ENCODE results near the gene SMAD5.
A peak's percentile ranks its signal among the peaks of the same experiment; 100 is the strongest.

Gene SMAD5

DNA sequence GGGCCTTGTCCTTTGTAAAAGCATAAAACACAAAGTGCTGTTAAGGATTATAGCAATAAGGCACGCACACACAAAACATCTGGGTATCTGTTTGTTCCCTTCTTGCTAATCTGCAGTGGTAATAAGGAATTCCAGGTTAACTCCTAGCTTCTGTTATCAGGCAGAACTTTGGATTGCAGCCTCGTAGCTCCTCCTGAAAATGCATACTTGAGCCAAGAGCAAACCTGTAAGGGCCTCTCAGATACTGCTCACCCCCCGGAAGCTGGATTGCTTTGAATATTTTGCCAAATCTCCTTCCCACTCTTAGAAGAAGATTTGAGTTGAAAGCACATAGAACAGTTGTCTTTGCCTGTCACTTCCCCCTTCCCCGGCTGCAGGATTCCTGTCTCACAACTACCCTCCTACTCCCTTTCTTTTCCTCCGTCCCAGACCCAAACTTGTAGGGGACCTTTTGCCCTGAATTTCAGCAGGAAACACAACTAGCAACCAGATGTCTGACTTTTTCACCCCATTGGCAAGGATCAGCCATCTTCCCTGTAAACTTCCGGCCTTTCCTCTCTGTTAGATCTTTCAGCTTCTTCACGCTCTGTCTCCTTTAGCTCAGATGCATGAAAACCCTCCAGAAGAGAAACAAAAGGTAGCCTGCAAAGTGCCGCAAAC lies 28.2 kb upstream of the SMAD5 start:
- TF ChIP-seq POLR2A (IDR thresholded peaks at IDR 0.05; ENCODE audit: low read depth, low read length): no peak
- FAIRE-seq (no peak), DNase-seq (ENCODE audit: insufficient read length, low spot score) (no peak)

DNA sequence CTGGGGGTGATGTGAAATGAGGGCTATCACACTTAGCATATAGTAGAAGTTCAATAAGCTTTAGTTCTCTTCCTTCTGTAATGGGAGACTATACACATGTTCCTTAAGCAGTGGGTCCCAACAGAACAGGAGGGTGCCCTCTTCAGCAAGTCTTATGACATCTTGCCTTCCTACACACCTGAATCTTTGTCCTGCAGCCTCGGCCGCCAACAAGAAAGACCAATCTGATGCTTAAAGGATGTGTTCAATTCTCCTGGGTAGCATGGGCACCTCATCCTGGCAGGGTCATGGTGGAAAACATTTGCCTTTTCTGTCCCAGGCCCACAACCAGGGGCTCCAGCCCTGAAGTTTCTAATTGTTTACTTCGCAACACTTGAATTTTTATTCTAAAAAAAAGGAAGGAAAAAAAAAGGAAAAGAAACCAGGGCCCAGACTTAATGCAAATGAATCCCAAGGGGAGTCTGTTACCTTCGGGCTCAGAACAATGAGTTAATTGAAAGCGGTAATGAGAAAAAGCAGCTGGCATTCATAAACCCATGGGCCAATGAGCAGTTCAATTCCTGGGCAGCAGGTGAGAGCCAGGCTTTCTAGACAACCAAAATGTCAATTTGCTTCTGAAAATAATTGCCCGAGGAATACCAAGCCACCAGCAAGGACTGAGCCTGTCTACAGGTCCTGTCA lies 26.2 kb upstream of the SMAD5 start:
- FAIRE-seq (no peak), DNase-seq (ENCODE audit: insufficient read length, low spot score) (no peak)
- TF ChIP-seq POLR2A (IDR thresholded peaks at IDR 0.05; ENCODE audit: low read depth, low read length): no peak

DNA sequence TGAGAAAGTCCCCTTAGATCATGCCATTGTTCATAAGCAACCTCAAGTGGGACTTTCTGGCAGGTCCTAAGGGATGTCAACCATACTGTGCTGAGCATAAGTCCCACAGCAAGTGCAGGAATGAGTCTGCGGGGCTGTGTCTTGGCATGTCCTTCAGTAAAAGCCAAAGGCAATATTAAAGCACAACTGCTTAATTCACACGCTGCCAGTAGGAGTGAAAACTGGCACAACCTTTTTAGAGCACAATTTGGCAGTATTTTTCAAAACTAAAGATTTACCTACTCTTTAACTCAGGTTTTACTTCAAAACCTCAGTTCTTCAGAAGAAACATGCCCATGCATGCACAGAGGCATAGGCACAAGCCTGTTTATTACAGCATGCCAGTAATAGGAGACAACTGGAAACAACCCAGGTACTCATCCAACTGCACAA lies 24.4 kb upstream of the SMAD5 start:
- TF ChIP-seq POLR2A (IDR thresholded peaks at IDR 0.05; ENCODE audit: low read depth, low read length): no peak
- no peak for DNase-seq (ENCODE audit: insufficient read length, low spot score)
- no peak for FAIRE-seq

DNA sequence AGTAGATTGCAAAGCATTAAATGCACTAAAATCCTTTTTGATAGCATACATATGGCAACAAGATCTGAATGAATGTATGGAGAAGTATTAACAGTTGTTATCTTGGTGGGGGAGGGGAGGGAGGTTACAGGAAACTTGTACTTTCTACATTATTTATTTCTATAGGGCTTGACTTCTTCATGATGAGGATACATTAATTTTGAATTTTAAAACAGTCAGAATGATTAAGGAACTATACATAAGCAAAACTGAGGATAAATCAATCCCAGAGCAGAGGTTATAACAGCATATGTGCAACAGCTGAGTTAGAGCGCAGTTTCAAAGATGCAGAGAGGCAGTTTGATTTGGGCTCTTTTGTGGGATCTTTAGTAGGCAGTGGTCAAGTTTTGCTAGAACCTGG lies 23.9 kb upstream of the SMAD5 start:
- no peak for TF ChIP-seq POLR2A (IDR thresholded peaks at IDR 0.05; ENCODE audit: low read depth, low read length)
- FAIRE-seq: no peak
- no peak for DNase-seq (ENCODE audit: insufficient read length, low spot score)

DNA sequence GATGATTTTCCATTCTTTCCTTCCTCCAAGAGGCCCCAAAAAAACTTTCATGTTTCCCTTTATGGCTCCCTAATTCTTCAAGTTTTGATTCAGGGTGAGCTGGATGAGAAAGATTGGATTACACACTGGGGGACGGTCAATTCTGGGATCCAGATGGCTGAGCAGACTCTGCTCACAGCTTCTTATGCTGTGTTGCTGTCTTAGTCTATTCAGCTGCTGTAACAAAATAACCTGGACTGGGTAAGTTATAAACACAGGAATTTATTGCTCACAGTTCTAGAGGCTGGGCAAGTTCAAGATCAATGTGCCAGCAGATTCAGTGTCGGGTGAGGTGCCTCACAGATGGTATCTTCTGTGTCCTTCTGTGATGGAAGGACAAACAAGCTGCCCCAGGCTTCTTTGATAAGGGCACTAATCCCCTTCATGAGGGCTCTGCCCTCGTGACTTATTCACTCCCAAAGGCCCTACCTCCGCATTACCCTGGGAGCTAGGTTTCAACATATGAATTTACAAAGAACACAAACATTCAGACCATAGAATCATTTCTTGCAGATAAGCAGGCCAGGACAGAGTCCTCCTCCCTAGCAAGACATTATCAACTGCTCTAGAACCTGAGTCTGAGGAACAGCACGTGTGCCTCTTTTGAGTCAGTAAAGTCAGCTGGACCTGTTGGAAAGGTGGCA lies 23.1 kb upstream of the SMAD5 start:
- FAIRE-seq: no peak

DNA sequence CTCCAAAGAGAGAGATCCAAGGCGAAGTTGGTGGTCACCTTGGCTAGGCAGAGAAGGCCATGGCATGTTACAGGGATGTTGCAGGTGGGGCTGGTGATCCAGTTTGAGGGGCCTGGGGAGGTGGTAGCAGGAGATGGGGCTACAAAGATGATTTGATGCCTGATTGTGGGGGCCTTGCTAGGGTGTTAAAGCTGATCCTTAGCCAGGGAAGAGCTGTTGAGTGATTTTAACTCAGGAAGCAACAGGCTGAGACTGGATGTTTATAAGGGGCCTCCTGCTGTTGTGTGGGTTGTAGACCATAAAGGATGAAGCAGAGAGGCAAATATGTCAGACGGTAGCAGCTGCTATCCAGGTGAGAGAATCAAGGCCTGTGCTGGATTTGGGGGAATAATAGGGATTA lies 19.0 kb upstream of the SMAD5 start:
- FAIRE-seq (no peak), DNase-seq (ENCODE audit: insufficient read length, low spot score) (no peak)
- no peak for TF ChIP-seq POLR2A (IDR thresholded peaks at IDR 0.05; ENCODE audit: low read depth, low read length)

More for the DNA sequence above, 23.1 kb upstream of the SMAD5 start:
- no peak for TF ChIP-seq POLR2A (IDR thresholded peaks at IDR 0.05; ENCODE audit: low read depth, low read length)
- DNase-seq (ENCODE audit: insufficient read length, low spot score): no peak

DNA sequence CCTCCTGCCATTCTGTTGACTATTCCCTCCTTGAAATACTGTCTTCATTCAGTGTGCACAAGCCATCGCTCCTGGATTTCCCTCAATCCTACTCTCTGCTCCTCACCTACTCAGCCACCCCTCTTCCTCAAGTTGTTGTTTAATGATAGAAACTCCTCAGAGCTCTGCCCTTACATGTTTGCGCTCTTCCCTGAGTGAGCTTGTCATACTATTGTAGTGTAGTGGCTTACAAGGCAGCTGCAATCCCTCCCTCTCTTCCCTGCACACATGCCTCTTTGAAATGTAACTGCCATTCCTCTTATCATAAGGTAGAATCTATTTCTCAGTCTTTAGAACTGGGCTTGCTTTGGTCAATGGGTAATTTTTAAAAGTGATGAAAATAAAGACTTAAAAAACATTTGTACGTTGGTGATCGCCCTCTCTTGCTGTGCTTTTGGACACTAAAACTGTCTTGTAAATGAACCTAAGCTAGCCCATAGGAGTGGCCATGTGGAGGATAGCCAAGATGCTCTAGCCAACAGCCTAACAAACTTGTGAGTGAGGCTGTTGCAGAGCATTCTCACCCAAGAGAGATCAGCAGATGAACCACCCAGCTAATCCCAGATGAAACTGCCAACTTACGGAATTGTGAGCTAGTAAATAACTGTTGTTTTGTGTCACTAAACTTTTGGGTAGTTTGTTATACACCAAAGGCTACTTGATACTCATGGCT lies 18.1 kb upstream of the SMAD5 start:
- DNase-seq (ENCODE audit: insufficient read length, low spot score) (no peak), FAIRE-seq (no peak)
- no peak for TF ChIP-seq POLR2A (IDR thresholded peaks at IDR 0.05; ENCODE audit: low read depth, low read length)

DNA sequence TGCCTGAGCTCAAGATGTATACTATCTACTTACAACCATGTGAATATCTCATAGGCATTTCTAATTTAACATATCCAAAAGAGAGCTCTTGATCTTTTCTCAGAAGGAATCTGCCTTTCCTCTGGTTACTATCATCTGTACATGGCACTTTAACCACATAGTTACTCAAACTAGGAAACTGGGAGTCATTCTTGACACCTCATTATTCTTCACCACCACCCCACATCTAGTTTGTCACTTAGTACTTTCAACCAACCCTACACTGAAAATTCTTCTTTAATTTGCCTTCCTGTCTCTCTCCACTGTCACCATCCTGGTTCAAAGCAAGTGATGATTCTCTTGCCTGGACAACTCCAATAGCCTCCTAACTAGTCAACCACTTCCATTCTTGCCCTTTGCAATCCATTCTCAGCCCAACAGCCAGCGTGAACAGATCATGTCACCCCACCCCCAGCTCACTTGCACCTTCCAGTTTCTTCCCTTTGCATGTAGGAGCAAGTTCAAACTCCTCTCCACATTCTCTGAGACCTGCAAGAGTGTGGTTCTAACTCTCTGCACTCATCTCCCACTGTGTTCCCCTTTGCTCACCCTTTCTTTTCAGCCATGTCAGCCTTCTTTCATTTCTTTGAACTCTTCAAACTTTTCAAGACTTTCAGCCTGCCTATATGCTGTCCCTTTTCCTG lies 17.3 kb upstream of the SMAD5 start:
- no peak for TF ChIP-seq POLR2A (IDR thresholded peaks at IDR 0.05; ENCODE audit: low read depth, low read length)
- FAIRE-seq (no peak), DNase-seq (ENCODE audit: insufficient read length, low spot score) (no peak)

DNA sequence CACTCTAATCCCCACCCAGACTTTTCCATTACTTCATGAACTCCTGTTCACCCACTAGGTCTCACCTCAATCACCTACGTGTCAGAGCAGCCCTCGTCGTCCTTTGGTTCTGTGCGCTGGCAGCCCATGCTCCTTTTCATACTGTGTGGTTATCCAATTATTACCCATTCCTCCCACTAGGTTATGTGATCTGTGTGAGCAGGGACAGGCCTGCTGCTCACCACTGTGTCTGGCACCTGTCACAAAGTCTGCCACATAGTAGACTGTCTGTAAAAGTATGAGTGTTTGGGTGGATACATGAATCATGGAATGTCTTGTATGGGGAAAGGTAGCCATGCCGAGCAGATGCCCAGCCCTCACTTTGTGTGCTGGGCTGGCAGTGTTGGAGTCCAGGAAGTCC lies 12.1 kb upstream of the SMAD5 start:
- FAIRE-seq: no peak
- DNase-seq (ENCODE audit: insufficient read length, low spot score): no peak
- TF ChIP-seq POLR2A (IDR thresholded peaks at IDR 0.05; ENCODE audit: low read depth, low read length): no peak

DNA sequence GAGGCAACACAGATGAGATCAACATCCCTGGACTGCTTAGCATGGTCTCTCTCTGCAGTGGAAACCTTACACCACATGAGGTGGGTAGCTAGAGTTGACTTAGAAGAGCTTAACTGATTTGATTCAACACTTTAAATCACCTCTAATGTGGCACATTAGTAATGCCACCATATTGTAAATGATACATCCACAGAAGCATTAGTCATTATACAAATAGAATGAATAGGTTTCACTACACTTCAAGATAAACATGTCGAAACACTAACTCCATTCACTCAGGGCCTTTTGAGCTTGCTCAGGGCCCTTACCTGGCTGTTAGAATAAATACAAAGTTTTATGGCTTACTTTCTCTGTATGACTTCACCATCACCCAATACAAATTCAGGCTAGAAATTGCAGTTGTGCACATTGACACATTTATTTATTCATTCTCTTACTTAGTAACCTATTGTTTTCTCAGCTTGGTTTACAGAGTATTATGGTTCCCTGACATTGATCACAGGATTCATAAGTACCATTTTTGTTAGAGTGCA lies 9.3 kb upstream of the SMAD5 start:
- TF ChIP-seq POLR2A (IDR thresholded peaks at IDR 0.05; ENCODE audit: low read depth, low read length): no peak
- DNase-seq (ENCODE audit: insufficient read length, low spot score): peak; percentile 15
- peak; percentile 67 for FAIRE-seq

DNA sequence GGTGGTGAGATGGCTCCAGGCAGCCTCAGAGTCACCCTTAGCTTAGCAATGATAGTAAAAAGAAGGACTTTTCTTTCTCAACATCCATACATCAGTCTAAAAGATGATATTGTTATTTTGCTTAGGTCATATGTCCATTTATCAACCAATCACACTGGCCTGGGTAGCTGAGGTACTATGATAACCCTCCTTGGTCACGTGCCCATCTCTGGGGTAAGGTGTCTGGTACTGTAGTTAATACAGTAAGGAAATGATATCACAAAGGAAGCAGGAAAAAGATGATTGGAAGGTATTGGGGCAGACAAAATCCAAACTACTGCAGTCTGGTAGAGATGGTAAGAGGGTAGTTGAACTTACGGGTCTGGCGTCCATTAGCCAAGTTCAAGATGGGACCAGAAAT lies 5.1 kb upstream of the SMAD5 start:
- TF ChIP-seq POLR2A (IDR thresholded peaks at IDR 0.05; ENCODE audit: low read depth, low read length): no peak
- FAIRE-seq (no peak), DNase-seq (ENCODE audit: insufficient read length, low spot score) (no peak)

DNA sequence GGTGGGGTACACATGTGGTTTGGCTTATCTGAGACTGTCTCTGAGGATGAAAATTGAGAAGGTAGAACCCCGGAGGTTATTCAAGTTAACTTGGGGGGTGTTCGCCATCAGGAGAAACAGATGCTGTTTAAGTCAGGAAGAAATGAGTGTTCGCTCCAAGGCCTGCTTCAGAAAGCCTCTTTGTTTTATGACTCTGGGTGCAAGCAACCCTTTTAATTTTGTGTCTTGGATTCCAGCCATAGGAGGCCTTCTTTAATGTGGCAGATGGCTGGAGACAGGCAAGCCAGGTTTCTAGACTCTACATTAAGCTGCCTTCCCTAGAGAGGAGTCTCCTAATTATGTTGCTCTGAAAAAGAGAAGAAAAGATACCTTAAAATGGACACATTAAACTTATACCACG lies 4.2 kb upstream of the SMAD5 start:
- DNase-seq (ENCODE audit: insufficient read length, low spot score) (no peak), FAIRE-seq (no peak)
- no peak for TF ChIP-seq POLR2A (IDR thresholded peaks at IDR 0.05; ENCODE audit: low read depth, low read length)

DNA sequence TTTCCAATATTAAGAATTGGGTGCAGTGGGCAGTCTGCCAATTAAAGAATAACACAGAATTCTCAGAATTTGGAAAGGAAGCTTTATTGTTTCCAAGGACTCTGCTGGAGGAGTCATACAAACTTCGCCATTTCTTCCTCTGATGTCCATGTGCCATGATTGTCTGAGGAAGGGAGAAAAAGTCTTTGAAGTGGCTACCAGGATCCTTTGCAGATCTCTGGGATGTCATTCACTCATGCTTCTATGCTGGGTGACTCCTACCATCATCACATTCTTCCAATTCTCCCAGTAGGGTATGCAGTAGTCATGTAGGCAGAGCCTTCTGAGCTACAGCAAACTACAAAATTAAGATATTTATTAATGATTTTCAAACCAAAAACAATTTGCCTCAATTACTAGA lies 3.2 kb upstream of the SMAD5 start:
- no peak for DNase-seq (ENCODE audit: insufficient read length, low spot score)
- no peak for TF ChIP-seq POLR2A (IDR thresholded peaks at IDR 0.05; ENCODE audit: low read depth, low read length)
- no peak for FAIRE-seq

All from H54 (cell line).